Jurkat, Clone E6-1 (cell line): ENCODE data around the gene DGCR8.

ENCODE experiments used
- DNase-seq: peaks from one replicate; pipeline ENCODE4 v3.0.0-alpha.2; 2011; ENCODE audit warnings: low read depth, low spot score
- H3K4me3 ChIP-seq: 2 replicates; pipeline ENCODE4 v1.5.1; 2011; ENCODE audit warnings: mild to moderate bottlenecking, low read length, control low read depth, moderate library complexity

DGCR8 gene

DNA sequence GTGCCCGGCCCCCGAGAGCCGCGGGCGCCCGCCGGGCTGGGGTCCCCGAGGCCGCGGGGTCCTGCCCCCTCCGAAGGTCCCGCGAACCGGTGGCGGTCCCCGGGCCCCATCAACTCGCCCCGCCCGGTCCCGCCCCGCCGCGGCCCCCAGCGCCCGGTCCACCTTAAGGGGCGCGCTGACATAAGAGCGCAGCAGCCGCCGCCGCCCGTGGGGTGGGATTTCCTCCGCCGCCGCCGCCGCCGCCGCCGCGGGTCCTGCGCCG is 51.5 kb downstream of the DGCR8 start, which contains the start of gene ZDHHC8:
ZDHHC8 (plus strand) TSS at position 208 of the 262 bp plus-strand sequence. CDS start 144 bp downstream, outside the sequence.
- peak within 1 kb of the TSS; percentile 76 for H3K4me3 ChIP-seq
- no peak for DNase-seq

DNA sequence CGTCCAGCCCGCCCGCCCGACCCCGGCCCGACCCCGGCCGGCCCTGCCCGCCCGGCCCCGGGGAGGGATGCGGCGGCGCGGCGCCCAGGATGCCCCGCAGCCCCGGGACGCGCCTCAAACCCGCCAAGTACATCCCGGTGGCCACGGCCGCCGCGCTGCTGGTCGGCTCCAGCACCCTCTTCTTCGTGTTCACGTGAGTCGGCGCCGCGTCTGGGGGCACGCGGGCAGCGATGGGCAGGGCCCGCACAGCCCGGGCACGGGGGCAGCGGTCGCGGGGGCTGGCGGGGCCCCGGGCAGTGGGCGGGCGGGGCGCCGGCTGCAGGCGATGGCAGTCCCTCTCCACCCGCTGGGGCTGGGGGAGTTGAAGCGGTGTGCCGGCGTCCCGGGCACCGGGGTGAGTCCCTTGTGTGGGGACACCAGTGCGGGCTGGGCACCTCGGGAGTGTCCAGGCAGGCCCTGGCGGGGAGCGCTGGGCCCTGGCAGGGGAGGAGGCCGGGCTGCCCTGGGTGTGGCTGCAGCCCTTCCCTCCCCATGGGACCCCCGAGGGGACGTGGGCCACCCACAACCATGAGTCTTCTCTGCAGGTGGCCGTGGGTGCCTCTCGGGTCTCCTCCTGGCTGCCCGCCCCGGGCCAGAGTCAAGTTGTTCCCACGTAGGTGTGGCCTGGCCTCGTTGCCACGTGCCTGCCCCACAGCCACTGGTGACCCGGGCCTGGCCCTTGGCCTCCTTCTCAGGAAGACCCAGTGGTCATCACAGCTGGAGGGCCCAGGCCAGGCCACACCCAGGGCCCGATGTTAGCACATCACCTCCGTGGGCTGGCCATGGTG is 52.0 kb downstream of the DGCR8 start:
- peak overlapping the region; percentile 76 for H3K4me3 ChIP-seq
- no peak for DNase-seq

DNA sequence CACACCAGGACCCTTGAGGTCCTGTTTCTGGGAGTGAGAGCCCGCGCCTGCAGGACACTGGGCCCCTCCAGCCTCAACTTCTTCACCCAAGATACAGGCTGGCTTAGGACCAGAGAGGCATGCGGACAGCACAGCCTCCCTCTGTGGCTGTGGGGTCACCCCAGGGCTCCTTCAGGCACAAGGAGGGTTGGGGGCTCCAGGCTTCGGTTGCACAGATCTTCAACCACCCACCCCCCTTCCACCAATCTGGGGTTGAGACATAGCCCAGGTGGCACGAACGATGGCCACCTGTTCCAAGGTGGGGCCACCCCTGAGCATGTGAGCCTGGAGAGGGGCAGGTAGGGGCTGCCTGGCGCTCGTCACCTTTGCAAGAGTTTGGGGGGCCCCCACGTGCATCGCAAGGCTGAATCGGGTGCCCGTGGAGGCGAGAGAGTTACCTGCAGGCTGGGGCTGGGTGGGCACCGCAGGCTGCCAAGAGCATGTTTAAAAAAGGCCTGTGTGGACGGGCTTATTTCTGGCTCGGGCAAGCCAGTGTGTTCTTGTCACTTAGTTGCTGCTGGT is 52.7 kb downstream of the DGCR8 start:
- no peak for DNase-seq

DNA sequence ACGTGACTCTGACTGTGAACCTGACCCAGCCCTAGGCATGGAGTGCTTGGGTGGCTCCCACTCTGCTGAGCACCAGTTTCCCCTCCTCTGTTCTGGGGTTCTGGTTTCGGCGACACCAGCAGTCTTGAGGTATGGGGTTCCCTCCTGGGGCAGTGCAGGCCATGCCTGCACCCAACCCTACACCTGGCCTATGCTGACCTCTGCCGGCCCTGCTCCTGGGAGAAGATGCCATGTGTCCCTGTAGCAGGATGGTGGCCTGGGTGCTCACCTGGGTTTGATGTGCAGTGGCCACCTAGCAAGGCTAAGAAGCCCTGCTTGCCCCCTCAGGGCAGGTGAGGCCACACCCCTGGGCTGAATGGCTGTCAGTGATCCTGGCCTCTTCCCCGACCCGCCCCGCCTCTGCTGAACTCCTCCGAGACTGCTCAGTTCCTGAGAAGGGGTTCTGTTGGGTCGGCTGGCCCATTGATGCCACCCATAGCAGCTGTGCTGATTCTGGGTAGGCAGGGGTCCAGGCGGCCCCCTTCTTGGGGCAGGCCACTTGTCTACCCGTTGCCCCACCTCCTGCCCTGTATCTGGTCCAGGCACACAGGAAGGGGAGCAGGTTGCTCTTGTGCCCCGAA is 54.0 kb downstream of the DGCR8 start:
- no peak for DNase-seq
- no peak overlapping the region for H3K4me3 ChIP-seq

More for the DNA sequence above, 52.7 kb downstream of the DGCR8 start:
- H3K4me3 ChIP-seq: peak overlapping the region; percentile 76

DNA sequence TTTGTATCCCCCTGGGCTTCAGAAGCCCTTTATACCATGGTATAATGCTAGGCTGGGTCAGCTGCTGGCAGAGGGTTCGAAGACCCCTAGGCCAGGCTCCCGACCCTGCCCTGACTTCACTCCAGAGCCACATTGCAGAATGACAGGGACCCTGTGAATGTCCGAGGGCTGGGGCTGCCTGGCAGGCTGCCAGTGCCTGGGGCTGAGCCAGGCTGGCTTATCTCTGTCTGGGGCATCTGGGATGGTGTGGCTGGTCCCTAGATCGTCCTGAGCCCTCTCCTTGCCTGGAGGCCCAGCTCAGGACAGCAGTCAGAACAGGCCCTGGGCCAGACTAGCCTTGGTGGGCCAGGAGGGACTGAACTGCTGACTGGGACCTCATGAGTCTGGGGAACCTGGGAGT is 55.2 kb downstream of the DGCR8 start:
- no peak for DNase-seq
- no peak overlapping the region for H3K4me3 ChIP-seq

DNA sequence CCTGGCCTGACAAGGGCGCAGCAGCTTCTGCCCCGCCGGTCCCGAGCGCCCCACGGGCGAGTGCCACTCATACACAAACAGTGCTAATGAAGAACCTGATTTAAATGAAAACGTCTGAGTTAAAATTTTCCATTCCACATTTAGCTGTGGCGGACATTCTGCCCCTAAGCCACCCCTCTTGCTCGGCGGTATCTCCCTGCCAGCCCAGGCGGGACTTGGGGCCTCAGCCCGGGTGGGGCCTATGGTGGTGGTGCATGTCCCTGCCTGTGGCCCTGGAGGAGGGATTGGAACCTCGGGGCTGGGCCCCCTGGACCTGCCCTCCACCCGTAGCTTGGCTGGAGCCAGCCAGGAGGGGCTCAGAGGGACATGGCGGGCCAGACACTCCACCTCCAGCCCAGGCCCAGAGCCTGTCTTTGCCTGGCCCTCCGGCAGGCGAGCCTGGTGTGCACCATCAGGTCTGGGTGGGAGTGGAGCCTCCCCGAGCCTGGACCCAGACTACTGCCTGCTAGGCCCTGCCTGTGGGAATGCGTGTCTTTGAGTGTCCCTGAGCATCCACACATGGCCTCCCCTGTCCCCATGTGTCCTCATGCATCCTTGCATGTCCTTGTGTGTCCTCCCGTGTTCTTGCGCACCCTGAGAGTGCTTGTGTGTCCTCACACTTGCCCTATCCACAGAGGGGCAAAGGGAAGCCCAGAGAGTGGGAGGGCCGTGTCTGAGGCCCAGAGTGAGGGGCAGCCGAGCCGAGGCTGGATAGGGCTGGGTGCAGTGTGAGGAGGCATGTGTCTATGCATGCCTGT is 56.0 kb downstream of the DGCR8 start:
- no peak overlapping the region for H3K4me3 ChIP-seq
- no peak for DNase-seq

DNA sequence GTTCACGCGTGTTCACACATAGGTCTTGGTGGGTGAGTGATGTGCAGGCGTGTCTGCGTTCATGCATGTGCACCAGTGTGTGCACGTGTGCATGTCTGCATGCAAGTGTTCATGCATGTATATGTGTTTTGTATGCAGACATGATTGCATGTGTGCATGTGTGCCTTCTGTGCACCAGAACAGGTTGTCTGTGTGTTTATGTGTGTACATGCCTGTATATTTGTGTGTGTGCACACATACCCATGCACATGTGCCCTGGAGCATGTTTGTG is 56.5 kb downstream of the DGCR8 start:
- DNase-seq: no peak
- H3K4me3 ChIP-seq: no peak overlapping the region

DNA sequence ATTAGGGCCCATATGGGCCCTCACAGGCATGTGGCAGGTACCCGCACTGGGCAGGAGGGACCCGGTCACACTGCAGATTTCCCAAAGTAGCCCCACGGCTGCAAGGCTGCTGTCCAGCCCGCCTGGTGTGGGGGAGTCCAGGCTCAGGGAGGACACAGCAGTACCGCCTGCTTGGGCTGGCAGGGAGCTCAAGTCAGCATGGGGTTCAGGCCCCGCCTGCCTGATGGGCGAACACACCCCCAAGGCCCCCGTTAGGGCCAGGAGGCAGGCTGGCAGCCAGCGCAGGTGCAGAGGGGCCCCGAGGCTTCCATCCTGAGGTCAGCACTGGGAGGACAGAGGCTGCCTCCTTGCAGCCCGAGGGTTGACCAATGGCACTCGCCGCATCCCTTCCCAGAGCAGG is 57.1 kb downstream of the DGCR8 start:
- no peak for DNase-seq

DNA sequence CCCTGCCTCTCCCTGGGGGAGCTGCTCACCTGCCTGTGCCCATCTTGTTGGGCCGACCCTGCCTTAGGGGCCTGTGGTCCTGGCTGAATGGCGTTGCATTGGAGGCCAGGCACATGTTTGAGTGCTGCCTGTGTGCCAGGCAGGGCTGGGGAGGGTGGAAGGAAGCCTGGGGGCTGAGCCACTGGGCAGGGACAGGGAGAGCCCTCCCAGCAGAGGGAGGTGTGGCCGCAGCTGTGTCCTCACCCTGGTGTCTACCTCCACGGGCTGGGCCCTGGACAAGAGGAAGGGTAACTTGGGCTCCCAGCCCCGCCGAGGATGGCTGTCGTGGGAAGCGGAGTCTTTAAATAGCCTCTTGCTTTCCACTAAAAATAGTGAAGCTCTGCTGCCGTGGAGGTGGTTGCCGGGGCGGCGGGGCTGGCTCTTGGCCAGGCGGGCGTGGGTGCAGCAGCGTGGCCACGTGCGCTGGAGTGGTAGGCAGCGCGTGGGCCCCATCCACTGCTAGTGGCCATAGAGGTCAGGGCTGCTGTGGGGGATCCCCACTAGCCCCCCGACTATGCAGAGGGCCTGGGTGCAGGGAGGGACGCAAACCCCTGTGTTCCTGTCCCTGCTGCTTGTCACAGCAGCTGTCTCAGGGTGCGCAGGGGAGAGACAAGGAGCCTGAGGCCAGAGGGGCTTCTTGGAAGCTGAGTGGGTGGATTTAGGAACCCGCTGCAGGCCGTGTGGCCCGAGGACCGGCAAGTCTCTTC is 57.8 kb downstream of the DGCR8 start:
- no peak for DNase-seq
- no peak overlapping the region for H3K4me3 ChIP-seq

More for the DNA sequence above, 57.1 kb downstream of the DGCR8 start:
- H3K4me3 ChIP-seq: no peak overlapping the region

DNA sequence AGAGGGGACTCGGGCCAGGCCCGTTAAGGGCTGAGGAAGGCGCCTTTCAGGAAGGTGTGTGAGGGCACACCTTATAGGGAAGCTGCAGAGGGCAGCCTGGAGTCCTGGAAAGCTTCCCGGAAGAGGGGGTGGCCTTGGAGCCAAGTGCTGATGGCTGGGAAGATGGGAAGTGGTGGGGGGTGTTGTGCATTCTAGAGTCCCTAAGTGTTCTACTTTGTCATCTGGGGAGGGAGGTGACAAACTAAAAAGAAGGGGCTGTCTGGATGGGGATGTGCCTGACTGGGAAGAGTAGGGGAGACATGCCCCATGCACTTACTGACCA is 58.3 kb downstream of the DGCR8 start:
- no peak for DNase-seq
- H3K4me3 ChIP-seq: no peak overlapping the region

DNA sequence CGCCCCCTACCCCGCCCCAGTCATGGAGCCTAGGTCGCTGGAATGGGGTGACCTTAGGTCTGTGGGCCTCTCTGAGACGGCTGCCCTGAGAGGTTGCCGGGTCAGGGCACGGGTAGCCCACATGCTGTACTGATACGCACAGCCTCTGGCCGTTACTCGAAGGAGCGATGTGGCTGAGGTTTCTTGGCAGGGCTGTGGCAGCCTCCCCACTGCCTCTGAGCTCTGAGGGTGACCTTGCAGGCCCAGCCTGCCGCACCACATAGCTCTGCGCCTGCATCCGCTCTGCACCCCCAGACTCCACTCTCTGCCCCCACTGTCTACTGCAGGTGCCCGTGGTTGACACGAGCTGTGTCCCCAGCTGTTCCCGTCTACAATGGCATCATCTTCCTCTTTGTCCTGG is 58.8 kb downstream of the DGCR8 start:
- no peak overlapping the region for H3K4me3 ChIP-seq
- DNase-seq: no peak

DNA sequence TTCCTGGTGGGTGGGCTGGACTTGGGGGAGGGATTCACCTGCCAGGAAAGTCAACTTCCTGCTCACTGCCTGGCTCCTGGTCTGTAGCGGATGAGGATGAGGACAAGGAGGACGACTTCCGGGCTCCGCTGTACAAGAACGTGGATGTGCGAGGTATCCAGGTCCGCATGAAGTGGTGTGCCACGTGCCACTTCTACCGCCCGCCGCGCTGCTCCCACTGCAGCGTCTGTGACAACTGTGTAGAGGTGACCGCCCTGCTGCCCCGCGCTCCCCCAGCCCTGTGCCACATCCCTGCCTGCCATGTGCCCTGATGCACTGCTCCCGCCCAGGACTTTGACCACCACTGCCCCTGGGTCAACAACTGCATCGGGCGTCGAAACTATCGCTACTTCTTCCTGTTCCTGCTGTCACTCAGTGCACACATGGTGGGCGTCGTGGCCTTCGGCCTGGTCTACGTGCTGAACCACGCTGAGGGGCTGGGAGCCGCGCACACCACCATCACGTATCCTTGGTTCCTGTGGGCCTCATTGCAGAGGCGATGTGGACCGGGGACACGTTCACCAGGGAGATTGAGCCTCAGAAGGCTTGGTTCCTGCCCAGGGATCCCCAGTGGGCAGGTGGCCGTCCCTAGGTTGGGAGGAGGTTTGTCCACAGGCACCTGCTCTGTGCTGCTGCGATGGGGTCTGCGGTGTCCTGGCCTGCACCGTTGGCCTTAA is 59.5 kb downstream of the DGCR8 start:
- no peak overlapping the region for H3K4me3 ChIP-seq
- no peak for DNase-seq

DNA sequence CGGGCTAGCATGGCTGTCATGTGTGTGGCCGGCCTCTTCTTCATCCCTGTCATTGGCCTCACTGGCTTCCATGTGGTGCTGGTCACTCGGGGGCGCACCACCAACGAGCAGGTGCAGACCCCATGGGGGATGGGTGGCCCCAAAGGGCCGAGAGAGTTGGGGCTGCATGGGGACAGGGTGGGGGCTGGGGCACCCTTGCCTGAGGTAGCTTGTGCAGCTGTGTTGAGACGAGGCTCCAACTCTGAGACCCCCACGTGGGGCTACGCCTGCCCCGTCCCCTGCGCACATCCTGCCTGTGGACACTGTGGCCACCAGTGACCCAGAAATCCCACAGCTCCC is 60.0 kb downstream of the DGCR8 start:
- H3K4me3 ChIP-seq: no peak overlapping the region
- no peak for DNase-seq

DNA sequence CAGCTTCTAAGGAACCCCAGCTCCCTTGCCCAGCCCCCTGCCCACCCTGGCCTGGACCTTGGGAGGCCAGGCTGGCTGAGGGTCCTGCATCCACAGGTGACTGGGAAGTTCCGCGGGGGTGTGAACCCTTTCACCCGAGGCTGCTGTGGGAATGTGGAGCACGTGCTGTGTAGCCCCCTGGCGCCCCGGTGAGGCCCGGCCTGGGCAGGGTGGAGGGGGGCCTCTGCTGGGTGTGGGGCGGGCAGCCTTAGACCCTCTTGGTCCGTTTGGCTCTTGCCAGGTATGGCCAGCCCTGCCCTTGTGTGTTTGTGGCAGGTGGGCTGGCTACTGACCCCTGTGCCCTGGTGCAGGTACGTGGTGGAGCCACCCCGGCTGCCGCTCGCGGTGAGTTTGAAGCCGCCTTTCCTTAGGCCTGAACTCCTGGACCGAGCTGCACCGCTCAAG is 60.5 kb downstream of the DGCR8 start:
- no peak overlapping the region for H3K4me3 ChIP-seq
- no peak for DNase-seq

DNA sequence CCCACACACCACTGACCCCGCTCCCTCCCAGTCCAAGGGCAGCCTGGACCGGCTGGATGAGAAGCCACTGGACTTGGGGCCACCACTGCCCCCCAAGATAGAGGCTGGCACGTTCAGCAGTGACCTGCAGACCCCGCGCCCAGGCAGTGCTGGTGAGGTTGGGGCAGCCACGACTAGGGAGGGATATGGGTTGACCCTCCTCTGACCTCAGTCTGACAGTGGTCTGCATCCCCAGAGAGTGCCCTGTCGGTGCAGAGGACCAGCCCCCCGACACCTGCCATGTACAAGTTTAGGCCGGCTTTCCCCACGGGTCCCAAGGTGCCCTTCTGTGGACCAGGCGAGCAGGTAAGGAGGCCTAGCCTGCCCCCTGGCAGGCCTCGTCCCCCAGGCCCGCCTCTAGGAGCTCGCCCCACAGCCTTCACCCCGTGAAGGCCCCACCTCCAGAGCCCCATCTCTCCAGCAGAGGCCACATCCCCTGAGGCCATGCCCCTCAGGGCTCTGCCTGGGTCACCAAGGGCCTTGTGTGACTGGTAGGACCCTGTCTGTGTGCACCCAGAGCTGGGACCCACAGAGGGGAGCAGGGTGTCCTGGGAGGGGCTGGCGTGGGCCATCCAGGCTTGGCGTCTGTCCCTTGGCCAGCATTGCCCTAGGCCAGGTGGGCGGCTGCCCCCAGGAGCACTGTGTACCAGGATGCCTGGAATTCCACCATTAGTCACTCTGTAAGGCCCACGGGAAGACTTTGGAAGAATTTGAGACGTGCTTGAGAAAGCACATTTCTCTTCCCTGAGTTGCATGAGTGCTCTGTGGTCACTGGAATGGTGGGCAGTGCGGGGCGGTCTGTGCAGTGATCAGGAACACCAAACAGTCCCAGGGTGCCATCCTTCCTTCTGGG is 61.4 kb downstream of the DGCR8 start:
- DNase-seq: no peak
- no peak overlapping the region for H3K4me3 ChIP-seq

DNA sequence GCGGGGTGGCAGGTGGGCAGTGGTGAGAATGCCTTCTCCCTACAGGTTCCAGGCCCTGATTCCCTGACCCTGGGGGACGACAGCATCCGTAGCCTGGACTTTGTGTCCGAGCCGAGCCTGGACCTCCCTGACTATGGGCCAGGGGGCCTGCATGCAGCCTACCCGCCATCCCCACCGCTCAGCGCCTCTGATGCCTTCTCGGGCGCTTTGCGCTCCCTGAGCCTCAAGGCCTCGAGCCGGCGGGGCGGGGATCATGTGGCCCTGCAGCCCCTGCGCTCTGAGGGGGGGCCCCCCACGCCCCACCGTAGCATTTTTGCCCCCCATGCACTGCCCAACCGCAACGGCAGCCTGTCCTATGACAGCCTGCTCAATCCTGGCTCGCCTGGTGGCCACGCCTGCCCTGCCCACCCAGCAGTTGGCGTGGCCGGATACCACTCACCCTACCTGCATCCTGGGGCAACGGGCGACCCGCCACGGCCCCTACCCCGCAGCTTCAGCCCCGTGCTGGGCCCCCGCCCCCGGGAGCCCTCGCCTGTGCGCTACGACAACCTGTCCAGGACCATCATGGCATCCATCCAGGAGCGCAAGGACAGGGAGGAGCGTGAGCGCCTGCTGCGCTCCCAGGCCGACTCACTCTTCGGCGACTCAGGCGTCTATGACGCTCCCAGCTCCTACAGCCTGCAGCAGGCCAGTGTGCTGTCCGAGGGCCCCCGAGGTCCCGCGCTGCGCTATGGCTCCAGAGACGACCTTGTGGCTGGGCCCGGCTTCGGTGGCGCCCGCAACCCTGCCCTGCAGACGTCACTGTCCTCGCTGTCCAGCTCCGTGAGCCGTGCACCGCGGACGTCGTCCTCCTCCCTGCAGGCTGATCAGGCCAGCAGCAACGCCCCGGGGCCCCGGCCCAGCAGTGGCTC is 62.9 kb downstream of the DGCR8 start:
- DNase-seq: no peak
- H3K4me3 ChIP-seq: no peak overlapping the region
